WTC11 (cell line): Measurements from ENCODE around the gene TFDP1.

Source experiments
- CREB1 ChIP-seq: sonication (generic); formaldehyde crosslinking; IDR thresholded peaks from 2 replicates; pipeline ENCODE4 v1.8.0; 2023; ENCODE audit warnings: mild to moderate bottlenecking, missing genetic modification reagents
- FOXK1 ChIP-seq: sonication (generic); formaldehyde crosslinking; IDR thresholded peaks from 2 replicates; pipeline ENCODE4 v1.8.0; 2022; ENCODE audit warnings: mild to moderate bottlenecking, moderate library complexity, missing genetic modification reagents
- FOXP1 ChIP-seq: sonication (generic); formaldehyde crosslinking; IDR thresholded peaks from 2 replicates; pipeline ENCODE4 v1.8.0; 2022; ENCODE audit warnings: missing genetic modification reagents, mild to moderate bottlenecking, moderate library complexity, borderline replicate concordance
- JUN ChIP-seq: sonication (generic); formaldehyde crosslinking; IDR thresholded peaks from 2 replicates; pipeline ENCODE4 v1.8.0; 2023; ENCODE audit warnings: mild to moderate bottlenecking, missing genetic modification reagents
- NR1H2 ChIP-seq: sonication (generic); formaldehyde crosslinking; IDR thresholded peaks from 2 replicates; pipeline ENCODE4 v1.9.0; 2021; ENCODE audit warnings: mild to moderate bottlenecking, moderate library complexity, missing genetic modification reagents
- PRRX2 ChIP-seq: fragments of 250-450 bp; sonication (Bioruptor Pico); IDR thresholded peaks from 2 replicates; pipeline ENCODE4 v1.8.0; 2021; ENCODE audit warnings: mild to moderate bottlenecking
- SOX15 ChIP-seq: fragments of 250-450 bp; sonication (Bioruptor Pico); IDR thresholded peaks from 2 replicates; pipeline ENCODE4 v1.9.0; 2021; ENCODE audit warnings: mild to moderate bottlenecking
- SP1 ChIP-seq: sonication (generic); formaldehyde crosslinking; conservative IDR thresholded peaks from 2 replicates; pipeline ENCODE4 v1.8.1; 2022; ENCODE audit warnings: missing genetic modification reagents
- TF ChIP-seq, protein P1 (sequence below): fragments of 200-600 bp; IDR thresholded peaks from 2 replicates; pipeline ENCODE4 v1.8.0; 2022; ENCODE audit warnings: antibody characterized with exemption
- TF ChIP-seq, protein P2 (sequence below): sonication (generic); formaldehyde crosslinking; IDR thresholded peaks from 2 replicates; pipeline ENCODE4 v1.8.1; 2022; ENCODE audit warnings: low read depth, missing genetic modification reagents, borderline replicate concordance
- TF ChIP-seq, protein P3 (sequence below): fragments of 250-450 bp; sonication (Bioruptor Pico); IDR thresholded peaks from 2 replicates; pipeline ENCODE4 v1.9.0; 2021; ENCODE audit warnings: mild to moderate bottlenecking
- TF ChIP-seq, protein P4 (sequence below): sonication (generic); formaldehyde crosslinking; IDR thresholded peaks from 2 replicates; pipeline ENCODE4 v1.8.1; 2022; ENCODE audit warnings: missing genetic modification reagents, borderline replicate concordance
- TF ChIP-seq, protein P5 (sequence below): sonication (generic); formaldehyde crosslinking; IDR thresholded peaks from 2 replicates; pipeline ENCODE4 v1.8.1; 2022; ENCODE audit warnings: low read depth, mild to moderate bottlenecking, moderate library complexity, missing genetic modification reagents, borderline replicate concordance
- TF ChIP-seq, protein P6 (sequence below): sonication (generic); formaldehyde crosslinking; IDR thresholded peaks from 2 replicates; pipeline ENCODE4 v1.8.0; 2022; ENCODE audit warnings: mild to moderate bottlenecking, missing genetic modification reagents

DNA sequence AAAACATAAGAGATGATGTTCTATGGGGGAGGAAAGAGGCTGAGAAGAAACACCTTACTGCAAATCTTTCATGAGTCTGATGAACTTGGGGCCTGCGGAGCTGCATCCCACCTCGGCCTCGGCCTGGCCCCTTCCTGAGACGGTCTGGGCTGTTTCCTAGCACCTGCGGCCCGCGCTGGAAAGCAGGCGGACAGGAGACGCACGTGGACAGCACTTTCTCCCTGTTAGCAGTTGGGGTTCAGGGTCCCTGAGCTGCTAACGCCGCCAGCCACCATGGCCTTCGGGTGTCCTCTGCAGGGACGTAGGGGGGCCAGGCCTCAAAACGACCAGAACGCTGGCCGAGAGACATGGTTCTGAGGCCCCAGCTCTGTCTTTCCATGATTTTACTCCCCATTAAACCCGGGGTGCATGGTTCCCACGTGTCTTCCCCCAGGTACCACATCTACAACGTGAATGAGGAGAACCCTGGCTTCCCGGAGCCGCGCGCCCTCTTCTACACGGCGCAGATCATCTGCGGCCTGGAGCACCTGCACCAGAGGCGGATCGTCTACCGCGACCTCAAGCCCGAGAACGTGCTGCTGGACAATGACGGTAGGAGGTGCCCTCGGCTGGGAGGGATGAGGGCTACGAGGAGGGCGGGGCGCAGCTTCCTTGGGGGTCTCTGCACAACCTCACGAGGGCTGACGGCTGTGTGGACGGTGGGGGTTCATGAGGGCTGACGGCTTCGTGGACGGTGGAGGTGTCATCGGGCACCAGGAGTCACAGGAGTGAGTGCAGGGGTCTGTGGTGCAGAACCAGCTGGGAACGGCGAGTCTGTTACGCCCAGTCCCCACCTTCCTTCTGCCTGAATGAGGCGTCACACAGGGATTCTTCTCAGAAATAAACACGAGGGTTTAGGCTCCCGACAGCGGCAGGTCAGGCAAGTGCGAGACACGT lies 86.8 kb downstream of the TFDP1 start:
- TF ChIP-seq, protein P1, sequence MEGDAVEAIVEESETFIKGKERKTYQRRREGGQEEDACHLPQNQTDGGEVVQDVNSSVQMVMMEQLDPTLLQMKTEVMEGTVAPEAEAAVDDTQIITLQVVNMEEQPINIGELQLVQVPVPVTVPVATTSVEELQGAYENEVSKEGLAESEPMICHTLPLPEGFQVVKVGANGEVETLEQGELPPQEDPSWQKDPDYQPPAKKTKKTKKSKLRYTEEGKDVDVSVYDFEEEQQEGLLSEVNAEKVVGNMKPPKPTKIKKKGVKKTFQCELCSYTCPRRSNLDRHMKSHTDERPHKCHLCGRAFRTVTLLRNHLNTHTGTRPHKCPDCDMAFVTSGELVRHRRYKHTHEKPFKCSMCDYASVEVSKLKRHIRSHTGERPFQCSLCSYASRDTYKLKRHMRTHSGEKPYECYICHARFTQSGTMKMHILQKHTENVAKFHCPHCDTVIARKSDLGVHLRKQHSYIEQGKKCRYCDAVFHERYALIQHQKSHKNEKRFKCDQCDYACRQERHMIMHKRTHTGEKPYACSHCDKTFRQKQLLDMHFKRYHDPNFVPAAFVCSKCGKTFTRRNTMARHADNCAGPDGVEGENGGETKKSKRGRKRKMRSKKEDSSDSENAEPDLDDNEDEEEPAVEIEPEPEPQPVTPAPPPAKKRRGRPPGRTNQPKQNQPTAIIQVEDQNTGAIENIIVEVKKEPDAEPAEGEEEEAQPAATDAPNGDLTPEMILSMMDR: no peak
- TF ChIP-seq, protein P2, sequence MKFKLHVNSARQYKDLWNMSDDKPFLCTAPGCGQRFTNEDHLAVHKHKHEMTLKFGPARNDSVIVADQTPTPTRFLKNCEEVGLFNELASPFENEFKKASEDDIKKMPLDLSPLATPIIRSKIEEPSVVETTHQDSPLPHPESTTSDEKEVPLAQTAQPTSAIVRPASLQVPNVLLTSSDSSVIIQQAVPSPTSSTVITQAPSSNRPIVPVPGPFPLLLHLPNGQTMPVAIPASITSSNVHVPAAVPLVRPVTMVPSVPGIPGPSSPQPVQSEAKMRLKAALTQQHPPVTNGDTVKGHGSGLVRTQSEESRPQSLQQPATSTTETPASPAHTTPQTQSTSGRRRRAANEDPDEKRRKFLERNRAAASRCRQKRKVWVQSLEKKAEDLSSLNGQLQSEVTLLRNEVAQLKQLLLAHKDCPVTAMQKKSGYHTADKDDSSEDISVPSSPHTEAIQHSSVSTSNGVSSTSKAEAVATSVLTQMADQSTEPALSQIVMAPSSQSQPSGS (CRISPR knock-in tag): no peak
- TF ChIP-seq SP1 (no peak), FOXK1 (CRISPR knock-in tag) (no peak), NR1H2 (CRISPR knock-in tag) (no peak), FOXP1 (CRISPR knock-in tag) (no peak), CREB1 (CRISPR knock-in tag) (no peak), JUN (no peak), PRRX2 (CRISPR knock-in tag) (no peak), SOX15 (CRISPR knock-in tag) (no peak)
- TF ChIP-seq, protein P3, sequence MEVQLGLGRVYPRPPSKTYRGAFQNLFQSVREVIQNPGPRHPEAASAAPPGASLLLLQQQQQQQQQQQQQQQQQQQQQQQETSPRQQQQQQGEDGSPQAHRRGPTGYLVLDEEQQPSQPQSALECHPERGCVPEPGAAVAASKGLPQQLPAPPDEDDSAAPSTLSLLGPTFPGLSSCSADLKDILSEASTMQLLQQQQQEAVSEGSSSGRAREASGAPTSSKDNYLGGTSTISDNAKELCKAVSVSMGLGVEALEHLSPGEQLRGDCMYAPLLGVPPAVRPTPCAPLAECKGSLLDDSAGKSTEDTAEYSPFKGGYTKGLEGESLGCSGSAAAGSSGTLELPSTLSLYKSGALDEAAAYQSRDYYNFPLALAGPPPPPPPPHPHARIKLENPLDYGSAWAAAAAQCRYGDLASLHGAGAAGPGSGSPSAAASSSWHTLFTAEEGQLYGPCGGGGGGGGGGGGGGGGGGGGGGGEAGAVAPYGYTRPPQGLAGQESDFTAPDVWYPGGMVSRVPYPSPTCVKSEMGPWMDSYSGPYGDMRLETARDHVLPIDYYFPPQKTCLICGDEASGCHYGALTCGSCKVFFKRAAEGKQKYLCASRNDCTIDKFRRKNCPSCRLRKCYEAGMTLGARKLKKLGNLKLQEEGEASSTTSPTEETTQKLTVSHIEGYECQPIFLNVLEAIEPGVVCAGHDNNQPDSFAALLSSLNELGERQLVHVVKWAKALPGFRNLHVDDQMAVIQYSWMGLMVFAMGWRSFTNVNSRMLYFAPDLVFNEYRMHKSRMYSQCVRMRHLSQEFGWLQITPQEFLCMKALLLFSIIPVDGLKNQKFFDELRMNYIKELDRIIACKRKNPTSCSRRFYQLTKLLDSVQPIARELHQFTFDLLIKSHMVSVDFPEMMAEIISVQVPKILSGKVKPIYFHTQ (CRISPR knock-in tag): no peak
- TF ChIP-seq, protein P4, sequence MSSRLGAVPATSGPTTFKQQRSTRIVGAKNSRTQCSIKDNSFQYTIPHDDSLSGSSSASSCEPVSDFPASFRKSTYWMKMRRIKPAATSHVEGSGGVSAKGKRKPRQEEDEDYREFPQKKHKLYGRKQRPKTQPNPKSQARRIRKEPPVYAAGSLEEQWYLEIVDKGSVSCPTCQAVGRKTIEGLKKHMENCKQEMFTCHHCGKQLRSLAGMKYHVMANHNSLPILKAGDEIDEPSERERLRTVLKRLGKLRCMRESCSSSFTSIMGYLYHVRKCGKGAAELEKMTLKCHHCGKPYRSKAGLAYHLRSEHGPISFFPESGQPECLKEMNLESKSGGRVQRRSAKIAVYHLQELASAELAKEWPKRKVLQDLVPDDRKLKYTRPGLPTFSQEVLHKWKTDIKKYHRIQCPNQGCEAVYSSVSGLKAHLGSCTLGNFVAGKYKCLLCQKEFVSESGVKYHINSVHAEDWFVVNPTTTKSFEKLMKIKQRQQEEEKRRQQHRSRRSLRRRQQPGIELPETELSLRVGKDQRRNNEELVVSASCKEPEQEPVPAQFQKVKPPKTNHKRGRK (CRISPR knock-in tag): no peak
- TF ChIP-seq, protein P5, sequence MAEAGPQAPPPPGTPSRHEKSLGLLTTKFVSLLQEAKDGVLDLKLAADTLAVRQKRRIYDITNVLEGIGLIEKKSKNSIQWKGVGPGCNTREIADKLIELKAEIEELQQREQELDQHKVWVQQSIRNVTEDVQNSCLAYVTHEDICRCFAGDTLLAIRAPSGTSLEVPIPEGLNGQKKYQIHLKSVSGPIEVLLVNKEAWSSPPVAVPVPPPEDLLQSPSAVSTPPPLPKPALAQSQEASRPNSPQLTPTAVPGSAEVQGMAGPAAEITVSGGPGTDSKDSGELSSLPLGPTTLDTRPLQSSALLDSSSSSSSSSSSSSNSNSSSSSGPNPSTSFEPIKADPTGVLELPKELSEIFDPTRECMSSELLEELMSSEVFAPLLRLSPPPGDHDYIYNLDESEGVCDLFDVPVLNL: no peak
- TF ChIP-seq, protein P6, sequence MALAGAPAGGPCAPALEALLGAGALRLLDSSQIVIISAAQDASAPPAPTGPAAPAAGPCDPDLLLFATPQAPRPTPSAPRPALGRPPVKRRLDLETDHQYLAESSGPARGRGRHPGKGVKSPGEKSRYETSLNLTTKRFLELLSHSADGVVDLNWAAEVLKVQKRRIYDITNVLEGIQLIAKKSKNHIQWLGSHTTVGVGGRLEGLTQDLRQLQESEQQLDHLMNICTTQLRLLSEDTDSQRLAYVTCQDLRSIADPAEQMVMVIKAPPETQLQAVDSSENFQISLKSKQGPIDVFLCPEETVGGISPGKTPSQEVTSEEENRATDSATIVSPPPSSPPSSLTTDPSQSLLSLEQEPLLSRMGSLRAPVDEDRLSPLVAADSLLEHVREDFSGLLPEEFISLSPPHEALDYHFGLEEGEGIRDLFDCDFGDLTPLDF (CRISPR knock-in tag): no peak
